NOMO-1 treated with DMSO at 0.1 percent for 48 hours (cell line): ENCODE data around the gene ZEB2.
"Not testable (repeated sequence)": the region's sequence is repeated elsewhere in the genome, so short reads cannot be mapped to it uniquely, and the experiment has no call there.

Source experiments
- DNase-seq: peaks from one replicate; lab custom pipeline; 2025; ENCODE audit not compliant: unreplicated experiment; lab: John Stamatoyannopoulos, UW

ZEB2 gene

GRCh38 chr2:144389930-144390311 lies 130.0 kb downstream of the ZEB2 start:
- DNase-seq, result no peak

- DNase-seq, result no peak
These were observed 130.6 kb downstream of the ZEB2 start for GRCh38 chr2:144389151-144389929.

DNA sequence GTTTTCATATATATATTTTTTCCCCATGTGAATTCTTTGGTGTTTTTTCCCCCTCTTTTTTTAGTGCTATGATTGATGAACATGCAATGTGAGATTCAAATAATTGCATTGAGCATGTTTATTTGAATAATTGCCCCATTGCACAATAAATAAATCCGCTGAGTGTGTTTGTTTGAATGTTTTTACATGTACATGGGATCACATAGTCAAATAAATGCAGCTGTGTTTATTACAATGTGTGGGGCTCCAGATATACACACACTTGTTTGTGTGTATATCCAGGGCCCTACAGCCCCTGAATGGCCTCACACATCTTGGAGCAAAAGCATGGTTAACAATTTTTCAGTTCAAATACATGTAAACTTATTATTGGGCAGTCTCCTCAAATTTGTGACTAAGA lies 134.5 kb downstream of the ZEB2 start:
- DNase-seq, result no peak

GRCh38 chr2:144383571-144384100 lies 136.3 kb downstream of the ZEB2 start:
- peak; percentile 30 for DNase-seq

DNA sequence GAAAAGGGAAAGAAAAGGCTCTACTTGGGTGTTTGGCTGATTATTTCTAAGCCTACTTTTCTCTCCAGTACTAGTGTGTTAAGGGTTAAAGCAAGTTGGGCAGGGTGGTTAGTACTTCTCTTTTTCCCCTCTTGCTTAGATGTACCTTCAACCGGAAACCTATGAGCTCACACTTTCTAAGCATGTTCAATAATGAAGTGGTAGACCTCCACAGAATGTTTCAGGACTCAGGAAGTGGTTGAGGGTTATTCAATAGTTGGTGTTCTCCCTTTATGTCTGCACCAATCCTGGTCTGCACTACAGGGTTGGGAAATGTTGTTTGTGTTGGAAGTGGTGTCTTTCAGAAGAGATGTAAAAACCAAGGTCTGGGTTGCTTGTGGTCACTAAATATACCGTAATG lies 137.1 kb downstream of the ZEB2 start:
- peak; percentile 99 for DNase-seq

DNA sequence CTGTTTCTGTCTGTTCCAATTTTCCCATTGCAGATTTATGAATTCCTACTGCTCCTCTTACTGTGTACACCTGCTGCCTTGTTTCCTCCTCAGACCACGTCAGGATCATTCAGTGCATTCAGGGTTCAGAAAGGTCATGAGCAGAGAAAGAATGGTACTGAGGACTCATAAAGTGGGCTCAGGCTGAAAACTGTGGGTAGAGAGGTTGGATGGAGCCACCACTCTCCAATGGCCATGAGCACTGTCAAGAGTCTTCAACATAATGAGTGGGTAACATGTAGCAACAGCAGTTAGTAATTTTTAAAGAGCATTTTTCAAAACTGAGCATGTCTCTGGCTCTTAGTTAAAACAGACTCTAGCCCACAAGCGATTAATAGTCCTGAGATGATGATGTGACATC lies 138.2 kb downstream of the ZEB2 start:
- no peak for DNase-seq

GRCh38 chr2:144379851-144380311 lies 140.0 kb downstream of the ZEB2 start:
- DNase-seq, result no peak

DNA sequence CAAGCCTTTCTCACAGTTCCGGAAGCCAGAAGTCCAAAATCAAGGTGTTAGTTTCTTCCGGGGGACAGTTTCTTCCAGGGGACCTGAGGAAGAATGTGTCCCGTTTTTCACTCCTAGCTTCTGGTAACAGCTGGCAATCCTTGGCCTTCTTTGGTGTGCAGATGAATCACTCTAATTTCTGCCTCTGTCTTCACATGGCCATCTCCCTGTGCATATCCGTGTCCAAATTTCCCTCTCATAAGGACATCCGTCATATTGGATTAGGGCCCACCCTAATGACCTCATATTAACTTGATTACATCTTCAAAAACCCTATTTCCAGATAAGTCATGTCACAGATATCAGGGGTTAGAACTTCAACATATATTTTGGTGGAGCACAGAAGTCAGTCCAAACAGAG lies 141.4 kb downstream of the ZEB2 start:
- no peak for DNase-seq

GRCh38 chr2:144377914-144378313 lies 142.0 kb downstream of the ZEB2 start:
- peak; percentile 48 for DNase-seq

DNA sequence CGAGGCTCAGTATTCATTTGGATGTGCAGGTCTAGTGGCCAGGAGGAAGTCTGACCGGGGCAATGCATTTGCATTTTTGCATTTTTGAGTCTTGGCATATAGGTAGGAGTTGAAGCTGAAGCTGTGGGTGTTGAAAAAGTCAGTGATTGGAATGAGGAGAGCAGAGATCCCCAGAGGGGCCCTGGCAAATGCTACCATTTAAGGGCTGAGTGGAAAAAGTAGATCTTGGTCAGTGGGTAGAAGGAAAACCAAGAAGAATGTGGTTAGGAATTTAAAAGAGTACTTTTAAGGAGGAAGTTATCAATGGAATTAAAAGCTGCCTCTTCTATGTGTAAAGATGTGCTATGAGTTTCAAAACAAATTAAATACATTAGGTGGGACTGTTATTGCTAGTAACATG lies 143.0 kb downstream of the ZEB2 start:
- no peak for DNase-seq

GRCh38 chr2:144376460-144376859 lies 143.5 kb downstream of the ZEB2 start:
- no peak for DNase-seq

GRCh38 chr2:144374163-144374661 lies 145.7 kb downstream of the ZEB2 start:
- DNase-seq, result peak; percentile 82

DNA sequence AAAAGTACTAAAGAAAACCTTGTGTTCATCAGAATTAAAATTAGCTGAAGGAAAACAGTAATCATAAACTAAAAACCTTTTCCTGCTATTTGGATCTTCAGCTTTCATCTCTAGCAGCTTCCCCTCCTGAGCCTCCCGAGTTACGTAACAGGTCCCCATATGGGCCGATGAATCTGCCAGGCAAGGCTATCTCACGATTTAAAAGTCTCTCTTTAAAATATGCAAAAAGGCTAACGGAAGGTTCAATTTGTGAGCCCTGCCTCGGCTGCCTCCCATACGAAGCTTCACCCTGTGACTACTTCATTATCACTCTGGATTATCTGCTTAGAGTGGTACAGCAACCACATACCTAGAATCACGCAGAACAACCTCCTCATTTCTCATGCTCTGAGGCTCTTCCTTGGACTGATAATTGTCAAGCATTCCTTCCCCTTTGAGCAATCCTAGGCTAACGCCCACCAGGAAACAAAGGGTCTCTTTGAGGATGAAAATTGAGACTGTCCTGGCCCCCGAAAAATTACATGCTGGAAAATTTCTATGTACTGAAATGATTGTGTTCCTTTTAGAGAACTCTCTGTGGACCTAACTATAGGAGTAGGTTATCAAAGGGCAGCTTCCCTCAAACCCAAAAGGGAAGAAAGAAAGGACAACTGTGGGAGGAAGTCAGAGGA lies 147.4 kb downstream of the ZEB2 start:
- DNase-seq, result peak; percentile 41

GRCh38 chr2:144370937-144371584 lies 148.9 kb downstream of the ZEB2 start:
- DNase-seq, result no peak

- no peak for DNase-seq
These were observed 150.5 kb downstream of the ZEB2 start for GRCh38 chr2:144369416-144369815.

- DNase-seq, result no peak
These were observed 153.0 kb downstream of the ZEB2 start for GRCh38 chr2:144366825-144367429.

DNA sequence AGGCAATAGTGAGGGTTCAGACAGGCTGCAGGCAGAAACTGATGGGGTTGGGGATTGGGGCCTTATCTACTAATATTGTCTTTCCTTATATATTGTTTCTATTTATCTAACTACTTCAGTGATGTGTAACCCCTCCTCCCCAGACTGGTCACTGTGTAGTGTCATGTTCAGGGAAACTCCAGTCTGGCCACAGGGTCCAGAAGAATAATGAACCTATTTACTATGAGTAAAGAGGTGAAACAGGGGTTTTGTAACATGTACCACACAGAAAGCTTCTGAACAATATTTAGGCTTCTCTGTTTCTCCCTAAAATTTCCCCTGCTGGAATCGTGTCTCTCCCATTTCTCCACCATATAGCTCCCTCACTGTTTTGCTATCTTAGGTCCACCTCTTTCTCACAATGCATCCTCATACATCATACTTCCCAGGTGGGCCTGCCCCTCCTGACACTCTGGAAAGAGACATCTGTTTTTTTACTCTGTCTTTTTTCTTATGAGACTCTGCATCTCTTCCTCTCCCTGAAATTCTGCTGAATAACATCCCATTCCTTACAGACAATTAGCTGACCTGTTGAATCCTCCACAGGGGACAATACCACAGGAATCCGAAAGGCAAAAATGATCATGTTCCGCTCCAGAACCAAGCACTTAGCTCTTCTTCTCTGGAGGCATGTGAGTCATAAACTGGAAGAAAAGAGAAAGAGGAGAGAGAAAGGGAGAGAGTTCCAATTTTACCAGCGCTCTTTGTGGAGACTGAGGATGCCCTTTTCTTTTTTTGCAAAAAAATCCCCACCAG lies 154.8 kb downstream of the ZEB2 start:
- DNase-seq, result no peak

GRCh38 chr2:144364247-144364646 lies 155.7 kb downstream of the ZEB2 start:
- not testable (repeated sequence) for DNase-seq

DNA sequence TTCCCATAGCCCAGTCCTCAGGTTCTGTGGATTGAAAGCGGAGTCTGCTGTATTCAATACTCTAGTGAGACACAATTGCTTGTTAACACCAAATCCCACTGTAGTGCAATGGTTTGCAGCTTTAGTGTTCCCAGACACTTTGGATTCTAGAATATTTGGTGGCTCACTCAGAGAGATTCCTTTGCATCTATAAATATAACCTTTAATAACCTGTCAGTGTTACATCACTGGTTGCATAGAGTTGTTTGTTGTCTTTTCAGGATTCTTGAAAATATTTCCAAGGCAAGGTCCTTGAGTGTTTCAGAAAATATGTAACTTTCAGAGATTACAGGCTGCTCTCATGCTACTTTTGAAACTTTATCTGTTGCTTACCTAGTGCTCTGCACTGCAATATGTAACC lies 157.5 kb downstream of the ZEB2 start:
- DNase-seq, result no peak

DNA sequence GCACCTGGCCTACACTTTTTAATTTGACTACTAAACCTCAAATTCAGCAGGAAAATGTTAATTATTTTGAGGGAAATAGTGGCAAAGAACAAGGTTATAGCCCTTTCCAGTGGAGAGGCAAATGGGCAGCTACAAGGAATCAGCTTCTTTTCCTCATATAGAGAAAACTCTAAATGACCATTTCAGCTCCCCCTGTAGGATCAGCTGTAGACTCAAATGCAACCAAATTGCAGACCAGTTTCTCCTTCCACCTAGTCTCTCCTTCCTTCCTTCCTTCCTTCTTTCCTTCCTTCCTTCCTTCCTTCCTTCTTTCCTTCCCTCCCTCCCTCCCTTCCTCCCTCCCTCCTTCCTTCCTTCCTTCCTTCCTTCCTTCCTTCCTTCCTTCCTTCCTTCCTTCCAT lies 158.2 kb downstream of the ZEB2 start:
- no peak for DNase-seq
